HEK293T (cell line): ENCODE results near the gene SLC26A4.

Experiments
- CTCF ChIA-PET: fragments of 350-600 bp; formaldehyde crosslinking; extraction: SDS; loops from one replicate; lab custom pipeline; 2021; ENCODE audit warnings: antibody characterized with exemption, inconsistent platforms; lab: Yijun Ruan, JAX
- POLR2A ChIA-PET: fragments of 350-600 bp; formaldehyde crosslinking; extraction: SDS; loops from one replicate; lab custom pipeline; 2020; ENCODE audit warnings: antibody characterized with exemption, inconsistent platforms; lab: Yijun Ruan, JAX
- DNase-seq: peaks from one replicate; pipeline ENCODE4 v3.0.0; 2012; ENCODE audit warnings: mixed read lengths; ENCODE audit errors: extremely low spot score
- ARNT ChIP-seq: fragments of 450-650 bp; IDR thresholded peaks from 2 replicates; pipeline ENCODE4 v1.6.1; 2017; ENCODE audit warnings: mild to moderate bottlenecking
- BHLHE40 ChIP-seq: fragments of 450-650 bp; IDR thresholded peaks from 2 replicates; pipeline ENCODE4 v1.6.1; 2016; ENCODE audit warnings: mild to moderate bottlenecking, moderate library complexity, borderline replicate concordance
- CTBP1 ChIP-seq: fragments of 450-650 bp; IDR thresholded peaks from 2 replicates; pipeline ENCODE4 v1.6.1; 2016; ENCODE audit warnings: borderline replicate concordance
- ELF4 ChIP-seq: fragments of 450-650 bp; IDR thresholded peaks from 2 replicates; pipeline ENCODE4 v1.6.1; 2017; ENCODE audit warnings: antibody characterized with exemption
- FOXA1 ChIP-seq: fragments of 450-650 bp; IDR thresholded peaks from 2 replicates; pipeline ENCODE4 v1.6.1; 2016; ENCODE audit warnings: mild to moderate bottlenecking
- FOXK2 ChIP-seq: fragments of 450-650 bp; IDR thresholded peaks from 2 replicates; pipeline ENCODE4 v1.6.1; 2016; ENCODE audit warnings: mild to moderate bottlenecking
- FOXM1 ChIP-seq: fragments of 450-650 bp; IDR thresholded peaks from 2 replicates; pipeline ENCODE4 v1.6.1; 2017; ENCODE audit warnings: mild to moderate bottlenecking, borderline replicate concordance
- HDGF ChIP-seq: fragments of 450-650 bp; IDR thresholded peaks from 2 replicates; pipeline ENCODE4 v1.6.1; 2017; ENCODE audit warnings: antibody characterized with exemption, borderline replicate concordance
- L3MBTL2 ChIP-seq: fragments of 450-650 bp; conservative IDR thresholded peaks from 2 replicates; pipeline ENCODE4 v1.6.1; 2016; ENCODE audit warnings: mild to moderate bottlenecking
- LEF1 ChIP-seq: fragments of 450-650 bp; IDR thresholded peaks from 2 replicates; pipeline ENCODE4 v1.6.1; 2017; ENCODE audit warnings: mild to moderate bottlenecking, borderline replicate concordance
- NFRKB ChIP-seq: fragments of 450-650 bp; IDR thresholded peaks from 2 replicates; pipeline ENCODE4 v1.6.1; 2016; ENCODE audit warnings: mild to moderate bottlenecking, moderate library complexity
- SP1 ChIP-seq: fragments of 450-650 bp; IDR thresholded peaks from 2 replicates; pipeline ENCODE4 v1.6.1; 2017
- SUZ12 ChIP-seq: fragments of 450-650 bp; IDR thresholded peaks from 2 replicates; pipeline ENCODE4 v1.6.1; 2016; ENCODE audit warnings: mild to moderate bottlenecking
- TARDBP ChIP-seq: fragments of 450-650 bp; IDR thresholded peaks from 2 replicates; pipeline ENCODE4 v1.6.1; 2016
- ZNF384 ChIP-seq: fragments of 450-650 bp; IDR thresholded peaks from 2 replicates; pipeline ENCODE4 v1.6.1; 2016
- TF ChIP-seq, protein P1 (sequence below): fragments of 450-650 bp; IDR thresholded peaks from 2 replicates; pipeline ENCODE4 v1.6.1; 2016

SLC26A4 gene

GRCh38 chr7:107690084-107690483 is 29.5 kb downstream of the SLC26A4 start:
- POLR2A ChIA-PET, result no interaction called here
- DNase-seq, result no peak
- CTCF ChIA-PET, result no interaction called here
- TF ChIP-seq FOXM1 (no peak), ZNF384 (no peak), TARDBP (no peak), HDGF (no peak), NFRKB (no peak), CTBP1 (no peak), ELF4 (no peak), FOXA1 (no peak), L3MBTL2 (no peak), LEF1 (no peak), FOXK2 (no peak), SP1 (no peak), SUZ12 (no peak), ARNT (no peak)
- TF ChIP-seq, protein P1, sequence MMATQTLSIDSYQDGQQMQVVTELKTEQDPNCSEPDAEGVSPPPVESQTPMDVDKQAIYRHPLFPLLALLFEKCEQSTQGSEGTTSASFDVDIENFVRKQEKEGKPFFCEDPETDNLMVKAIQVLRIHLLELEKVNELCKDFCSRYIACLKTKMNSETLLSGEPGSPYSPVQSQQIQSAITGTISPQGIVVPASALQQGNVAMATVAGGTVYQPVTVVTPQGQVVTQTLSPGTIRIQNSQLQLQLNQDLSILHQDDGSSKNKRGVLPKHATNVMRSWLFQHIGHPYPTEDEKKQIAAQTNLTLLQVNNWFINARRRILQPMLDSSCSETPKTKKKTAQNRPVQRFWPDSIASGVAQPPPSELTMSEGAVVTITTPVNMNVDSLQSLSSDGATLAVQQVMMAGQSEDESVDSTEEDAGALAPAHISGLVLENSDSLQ, result no peak

- POLR2A ChIA-PET, result no interaction called here
- CTCF ChIA-PET, result no interaction called here
- DNase-seq, result no peak
- TF ChIP-seq BHLHE40, result no peak
- TF ChIP-seq ARNT, result no peak
- no peak for TF ChIP-seq FOXK2
- no peak for TF ChIP-seq L3MBTL2
- TF ChIP-seq SP1, result no peak
- TF ChIP-seq CTBP1, result no peak
- TF ChIP-seq SUZ12, result no peak
- no peak for TF ChIP-seq FOXA1
- no peak for TF ChIP-seq FOXM1
- no peak for TF ChIP-seq TARDBP
- TF ChIP-seq NFRKB, result no peak
- TF ChIP-seq, protein P1, result no peak
- TF ChIP-seq LEF1, result no peak
Observed at GRCh38 chr7:107690611-107691010, 30.0 kb downstream of the SLC26A4 start.

DNA sequence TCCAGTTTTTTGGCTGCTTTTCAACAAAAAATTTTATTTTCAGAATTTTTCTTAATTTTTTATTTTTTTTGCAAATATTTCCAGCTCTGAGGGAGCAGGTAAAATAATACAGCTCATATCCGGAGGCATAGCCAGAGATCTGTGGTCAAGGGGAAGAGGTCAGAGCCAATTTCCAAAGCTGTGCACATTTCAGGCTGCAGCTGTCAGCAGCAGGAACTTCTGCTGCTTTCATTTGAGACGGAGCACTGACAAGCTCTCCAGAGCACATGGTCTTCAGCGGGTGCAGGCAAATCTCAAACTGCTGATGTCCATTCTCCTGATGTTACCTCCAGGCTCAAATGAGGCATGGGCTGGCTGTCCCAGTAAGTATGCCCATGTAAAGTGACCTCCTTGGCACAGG is 31.1 kb downstream of the SLC26A4 start:
- ChIA-PET POLR2A (no interaction called here), CTCF (no interaction called here)
- no peak for TF ChIP-seq HDGF
- no peak for TF ChIP-seq ARNT
- TF ChIP-seq SUZ12, result no peak
- no peak for TF ChIP-seq FOXK2
- TF ChIP-seq CTBP1, result no peak
- TF ChIP-seq ELF4, result no peak
- no peak for TF ChIP-seq NFRKB
- no peak for DNase-seq

DNA sequence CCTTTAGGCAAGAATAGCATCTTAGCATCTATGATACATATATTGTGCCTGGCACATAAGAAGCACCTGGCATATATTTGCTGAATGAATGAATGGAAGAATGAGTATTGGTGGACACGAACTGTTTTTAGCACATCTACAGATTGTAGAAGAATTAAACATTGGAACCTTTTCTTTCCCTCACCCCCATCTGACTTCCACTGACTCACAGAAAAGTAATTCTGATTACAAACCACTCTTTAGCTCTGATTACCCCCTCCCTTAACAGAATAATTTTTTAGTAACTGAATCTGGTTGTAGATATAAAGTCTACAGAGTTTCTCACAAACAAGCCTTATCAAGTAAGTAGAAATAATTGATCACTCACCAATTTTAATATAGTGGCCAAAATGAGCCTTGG is 31.9 kb downstream of the SLC26A4 start:
- POLR2A ChIA-PET, result no interaction called here
- no peak for TF ChIP-seq FOXK2
- TF ChIP-seq SUZ12, result no peak
- TF ChIP-seq SP1, result no peak
- TF ChIP-seq NFRKB, result no peak
- TF ChIP-seq L3MBTL2, result no peak
- TF ChIP-seq HDGF, result no peak
- TF ChIP-seq TARDBP, result no peak
- TF ChIP-seq, protein P1, result no peak
- no peak for TF ChIP-seq FOXA1
- no peak for TF ChIP-seq LEF1
- TF ChIP-seq ARNT, result no peak
- TF ChIP-seq BHLHE40, result no peak
- no peak for TF ChIP-seq ELF4
- TF ChIP-seq ZNF384, result no peak
- TF ChIP-seq FOXM1, result no peak
- no peak for TF ChIP-seq CTBP1
- CTCF ChIA-PET, result no interaction called here
- no peak for DNase-seq

GRCh38 chr7:107693396-107693795 is 32.8 kb downstream of the SLC26A4 start:
- POLR2A ChIA-PET, result no interaction called here

More at GRCh38 chr7:107693396-107693795, 32.8 kb downstream of the SLC26A4 start:
- CTCF ChIA-PET, result no interaction called here
- no peak for DNase-seq
- TF ChIP-seq NFRKB (no peak), BHLHE40 (no peak), FOXK2 (no peak), ELF4 (no peak), HDGF (no peak), SUZ12 (no peak), FOXA1 (no peak), LEF1 (no peak), FOXM1 (no peak), ARNT (no peak), ZNF384 (no peak), CTBP1 (no peak), L3MBTL2 (no peak), SP1 (no peak)
- TF ChIP-seq, protein P1, result no peak
